ENCODE measurements around the gene EFNB2.

EFNB2 gene

DNA sequence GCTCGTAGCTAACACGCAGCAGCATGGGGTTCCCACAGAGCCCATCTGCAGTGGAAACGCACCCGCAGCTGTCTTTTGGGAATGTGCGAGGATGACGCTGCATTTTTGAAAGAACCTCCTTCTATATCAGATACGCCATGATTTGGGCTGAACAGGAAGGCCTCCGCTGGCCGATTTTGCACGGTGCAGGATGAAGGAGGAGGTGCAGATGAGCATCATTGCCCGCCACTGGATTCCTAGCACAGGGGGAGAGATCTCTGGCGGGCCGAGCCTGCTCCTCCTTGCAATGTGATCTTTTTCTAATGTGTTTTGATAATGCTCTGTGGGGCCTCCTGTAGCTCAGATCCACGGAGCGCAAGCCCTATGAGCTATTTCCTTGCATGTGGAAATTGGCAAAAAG lies 55.5 kb downstream of the EFNB2 start:
- TF ChIP-seq, protein P1, sequence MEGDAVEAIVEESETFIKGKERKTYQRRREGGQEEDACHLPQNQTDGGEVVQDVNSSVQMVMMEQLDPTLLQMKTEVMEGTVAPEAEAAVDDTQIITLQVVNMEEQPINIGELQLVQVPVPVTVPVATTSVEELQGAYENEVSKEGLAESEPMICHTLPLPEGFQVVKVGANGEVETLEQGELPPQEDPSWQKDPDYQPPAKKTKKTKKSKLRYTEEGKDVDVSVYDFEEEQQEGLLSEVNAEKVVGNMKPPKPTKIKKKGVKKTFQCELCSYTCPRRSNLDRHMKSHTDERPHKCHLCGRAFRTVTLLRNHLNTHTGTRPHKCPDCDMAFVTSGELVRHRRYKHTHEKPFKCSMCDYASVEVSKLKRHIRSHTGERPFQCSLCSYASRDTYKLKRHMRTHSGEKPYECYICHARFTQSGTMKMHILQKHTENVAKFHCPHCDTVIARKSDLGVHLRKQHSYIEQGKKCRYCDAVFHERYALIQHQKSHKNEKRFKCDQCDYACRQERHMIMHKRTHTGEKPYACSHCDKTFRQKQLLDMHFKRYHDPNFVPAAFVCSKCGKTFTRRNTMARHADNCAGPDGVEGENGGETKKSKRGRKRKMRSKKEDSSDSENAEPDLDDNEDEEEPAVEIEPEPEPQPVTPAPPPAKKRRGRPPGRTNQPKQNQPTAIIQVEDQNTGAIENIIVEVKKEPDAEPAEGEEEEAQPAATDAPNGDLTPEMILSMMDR (conservative IDR thresholded peaks at IDR 0.05; ENCODE audit: low read length) = no peak
- no peak for DNase-seq (ENCODE audit: low read depth)
- no peak overlapping the region for H3K4me3 ChIP-seq (ENCODE audit: low read length)

DNA sequence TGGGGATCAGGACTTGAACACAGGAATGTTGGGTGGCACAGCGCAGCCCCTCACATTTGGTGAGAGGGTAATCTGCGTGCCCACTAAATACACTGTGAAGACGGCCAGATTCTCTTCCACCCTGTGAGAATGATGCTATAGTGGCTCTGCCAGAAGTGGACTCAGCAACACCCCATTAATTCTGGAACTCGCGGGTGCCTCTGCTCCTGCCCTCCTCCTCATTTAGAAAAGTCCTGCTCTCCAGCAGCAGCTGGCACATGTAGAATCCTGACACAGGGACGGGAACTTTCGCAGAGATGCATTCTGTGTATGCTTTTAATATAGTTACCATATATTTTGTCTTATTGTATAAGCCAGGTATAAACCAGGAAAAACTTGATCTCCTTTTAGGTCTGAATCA lies 57.3 kb downstream of the EFNB2 start:
- no peak overlapping the region for H3K4me3 ChIP-seq (ENCODE audit: low read length)
- TF ChIP-seq, protein P1 (conservative IDR thresholded peaks at IDR 0.05; ENCODE audit: low read length) = no peak
- DNase-seq (ENCODE audit: low read depth) = no peak

DNA sequence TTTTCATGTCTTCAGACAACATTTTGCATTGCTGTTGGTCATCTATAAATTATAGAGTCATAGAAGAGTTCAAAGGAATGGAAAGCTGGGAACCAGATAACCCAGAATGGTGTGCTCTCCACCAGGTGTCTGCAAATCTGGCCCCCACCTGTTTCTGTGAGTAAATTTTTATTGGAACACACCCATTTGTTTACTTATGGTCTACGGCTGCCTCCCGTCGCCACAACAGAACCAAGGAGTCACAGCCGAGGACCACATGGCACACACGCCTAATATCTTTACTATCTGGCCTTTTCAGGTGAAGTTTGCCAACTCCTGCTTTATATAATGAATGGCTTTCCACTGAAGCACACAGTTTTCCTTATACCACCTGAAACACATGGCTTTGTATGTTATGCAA lies 58.2 kb downstream of the EFNB2 start:
- DNase-seq (ENCODE audit: low read depth) = no peak
- TF ChIP-seq, protein P1 (conservative IDR thresholded peaks at IDR 0.05; ENCODE audit: low read length) = no peak
- no peak overlapping the region for H3K4me3 ChIP-seq (ENCODE audit: low read length)

DNA sequence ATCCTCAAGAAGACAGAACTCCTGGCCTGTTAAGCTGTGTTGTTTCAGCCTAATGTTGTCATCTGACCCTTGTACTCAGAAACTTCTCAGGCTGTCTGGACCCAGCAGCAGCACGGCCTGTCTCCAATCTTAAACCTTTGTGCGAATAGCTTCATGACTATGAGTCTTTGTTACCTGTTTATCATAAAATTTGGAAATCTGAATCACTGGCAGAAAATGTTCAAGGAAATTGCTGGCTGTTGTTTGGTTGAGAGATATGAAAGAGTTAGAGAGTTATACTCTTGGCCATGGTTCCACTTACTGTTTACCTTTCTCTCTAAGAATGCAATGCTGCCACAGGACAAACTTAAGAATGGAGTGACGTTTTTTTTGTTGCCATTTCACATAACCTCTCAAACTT lies 59.6 kb downstream of the EFNB2 start:
- DNase-seq (ENCODE audit: low read depth) = no peak
- no peak overlapping the region for H3K4me3 ChIP-seq (ENCODE audit: low read length)
- TF ChIP-seq, protein P1 (conservative IDR thresholded peaks at IDR 0.05; ENCODE audit: low read length) = no peak

DNA sequence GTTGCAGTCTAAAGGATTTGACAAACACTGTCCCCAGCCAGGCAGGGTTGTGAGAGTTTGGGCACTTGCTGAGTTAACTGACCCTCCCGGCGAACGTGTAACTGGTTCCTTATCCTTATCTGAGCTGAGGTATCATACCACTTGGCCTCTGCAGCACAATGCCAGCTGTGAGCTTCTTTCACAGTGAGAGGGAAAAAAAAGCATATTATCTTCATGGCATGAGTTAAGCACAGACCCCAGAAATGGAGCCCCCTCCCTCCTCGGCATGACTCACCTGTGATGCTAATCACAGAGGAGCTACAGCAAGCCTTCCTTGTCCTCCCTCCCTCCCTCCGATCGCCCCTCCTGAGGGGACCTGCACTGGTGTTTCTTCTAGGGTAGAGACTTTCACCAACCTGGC lies 60.5 kb downstream of the EFNB2 start:
- TF ChIP-seq, protein P1 (conservative IDR thresholded peaks at IDR 0.05; ENCODE audit: low read length) = no peak
- DNase-seq (ENCODE audit: low read depth) = no peak

DNA sequence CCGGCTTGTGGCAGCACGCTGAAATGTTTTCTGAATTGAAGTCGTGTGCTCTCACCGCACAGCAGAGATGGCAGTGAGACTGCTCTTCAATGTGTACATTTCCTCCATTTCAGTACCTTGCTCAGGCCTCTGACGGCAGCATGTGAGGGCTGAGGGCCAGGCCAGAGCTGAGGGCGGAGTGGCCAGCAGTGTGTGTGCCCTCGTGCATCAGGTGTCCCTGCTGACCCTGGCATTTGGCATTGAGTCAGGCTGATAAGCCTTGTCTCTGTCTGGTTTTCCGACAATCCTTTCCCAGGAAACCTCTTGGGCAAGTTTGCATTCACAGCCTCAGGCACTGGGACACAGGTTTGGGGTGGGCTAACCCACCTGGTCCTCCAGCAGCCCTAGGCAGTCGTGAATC lies 62.3 kb downstream of the EFNB2 start:
- TF ChIP-seq, protein P1 (conservative IDR thresholded peaks at IDR 0.05; ENCODE audit: low read length) = no peak
- no peak for DNase-seq (ENCODE audit: low read depth)
- no peak overlapping the region for H3K4me3 ChIP-seq (ENCODE audit: low read length)

More for the DNA sequence above, 60.5 kb downstream of the EFNB2 start:
- H3K4me3 ChIP-seq (ENCODE audit: low read length) = no peak overlapping the region

DNA sequence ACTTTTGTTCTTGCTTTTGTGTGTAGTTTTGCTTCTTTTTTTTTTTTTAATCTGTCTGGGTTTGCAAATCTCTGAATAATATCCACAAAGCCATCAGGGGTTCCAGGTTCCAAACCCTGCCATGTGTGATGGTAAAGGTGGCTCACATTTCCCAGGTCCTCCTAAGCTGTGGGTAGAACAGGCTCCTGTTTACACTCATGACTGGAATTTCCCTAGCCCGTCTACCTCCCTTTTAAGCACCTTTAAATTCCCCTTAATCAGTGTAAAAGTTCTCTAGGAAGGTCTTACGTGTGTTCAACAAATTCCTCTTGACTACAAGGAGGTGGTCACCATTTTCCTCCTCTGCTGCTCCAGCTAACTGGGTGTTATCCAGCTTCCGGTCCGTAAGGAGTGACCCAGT lies 62.8 kb downstream of the EFNB2 start:
- peak overlapping the region; percentile 40 for H3K4me3 ChIP-seq (ENCODE audit: low read length)
- TF ChIP-seq, protein P1 (conservative IDR thresholded peaks at IDR 0.05; ENCODE audit: low read length) = no peak
- DNase-seq (ENCODE audit: low read depth) = no peak
